IMR-90 (cell line): ENCODE measurements around the gene FAM124A. TPM values are rescaled to one million over a fixed set of nuclear protein-coding genes. Genes with fewer than 3 reads are reported as not detected.

ENCODE experiments used
- ATAC-seq: fragments of 200-7000 bp; cut with Tn5 transposase; 2 replicates; pipeline ENCODE4 v1.9.1; 2020; ENCODE audit warnings: low read depth, mild to moderate bottlenecking, moderate library complexity
- BruUV-seq: library from RNA; stranded (reverse); fragments of 400-500 nt; replicated peaks from 2 replicates; lab custom pipeline; 2021; lab: Mats Ljungman, UMichigan
- CTCF ChIA-PET: fragments of 300-600 bp; formaldehyde crosslinking; extraction: SDS; loops from one replicate; lab custom pipeline; 2021; ENCODE audit warnings: antibody characterized with exemption; lab: Yijun Ruan, JAX
- POLR2A ChIA-PET: fragments of 300-600 bp; sonication (Branson Sonifier 250); formaldehyde crosslinking; loops from one replicate; lab custom pipeline; 2022; ENCODE audit warnings: antibody characterized with exemption; ENCODE audit not compliant: unreplicated experiment; lab: Charles Lee
- DNase-seq: peaks from one replicate; pipeline ENCODE4 v3.0.0; 2013
- H2AFZ ChIP-seq: replicated peaks from 2 replicates; pipeline ENCODE3; 2013; ENCODE audit warnings: low read length, mild to moderate bottlenecking; ENCODE audit not compliant: poor library complexity
- H2AK5ac ChIP-seq: 2 replicates; pipeline ENCODE4 v1.6.1; 2013; ENCODE audit warnings: low read depth, low read length, inconsistent platforms
- H2AK9ac ChIP-seq: replicated peaks from 2 replicates; pipeline ENCODE3; 2013; ENCODE audit warnings: mild to moderate bottlenecking, low read depth, low read length, moderate library complexity; ENCODE audit not compliant: poor library complexity
- H2BK120ac ChIP-seq: 2 replicates; pipeline ENCODE4 v1.6.1; 2013; ENCODE audit warnings: low read depth, low read length, inconsistent platforms
- H2BK15ac ChIP-seq: 3 replicates; pipeline ENCODE4 v1.6.1; 2013; ENCODE audit warnings: low read depth, low read length, inconsistent platforms
- H2BK20ac ChIP-seq: 2 replicates; pipeline ENCODE4 v1.6.1; 2013; ENCODE audit warnings: low read depth, mild to moderate bottlenecking, inconsistent platforms, low read length, moderate library complexity
- H2BK5ac ChIP-seq: 2 replicates; pipeline ENCODE4 v1.6.1; 2013; ENCODE audit warnings: mild to moderate bottlenecking, low read depth, low read length, inconsistent platforms; ENCODE audit not compliant: poor library complexity, severe bottlenecking
- H3K14ac ChIP-seq: replicated peaks from 2 replicates; pipeline ENCODE4 v1.6.1; 2013; ENCODE audit warnings: low read depth, low read length, inconsistent platforms
- H3K18ac ChIP-seq: 2 replicates; pipeline ENCODE4 v1.6.1; 2013; ENCODE audit warnings: low read depth, low read length, control low read depth
- H3K23ac ChIP-seq: 2 replicates; pipeline ENCODE4 v1.6.1; 2013; ENCODE audit warnings: low read depth, low read length, inconsistent platforms
- H3K27ac ChIP-seq: 2 replicates; pipeline ENCODE4 v1.5.1; 2013; ENCODE audit warnings: mild to moderate bottlenecking, control low read depth, low read length; ENCODE audit not compliant: insufficient read depth
- H3K27me3 ChIP-seq: 2 replicates; pipeline ENCODE4 v1.6.1; 2013; ENCODE audit warnings: low read length; ENCODE audit not compliant: control insufficient read depth, insufficient read depth
- H3K36me3 ChIP-seq: 2 replicates; pipeline ENCODE4 v1.6.1; 2013; ENCODE audit warnings: low read length, mixed read lengths; ENCODE audit not compliant: control insufficient read depth, insufficient read depth
- H3K4ac ChIP-seq: 2 replicates; pipeline ENCODE4 v1.6.1; 2013; ENCODE audit warnings: low read depth, low read length, inconsistent platforms
- H3K4me1 ChIP-seq: 2 replicates; pipeline ENCODE4 v1.6.1; 2013; ENCODE audit warnings: low read length, mixed read lengths; ENCODE audit not compliant: control insufficient read depth, insufficient read depth
- H3K4me2 ChIP-seq: 2 replicates; pipeline ENCODE4 v1.6.1; 2013; ENCODE audit warnings: low read depth, mild to moderate bottlenecking, control low read depth, low read length, moderate library complexity
- H3K4me3 ChIP-seq: 2 replicates; pipeline ENCODE4 v1.5.1; 2013; ENCODE audit warnings: low read depth, mild to moderate bottlenecking, control low read depth, low read length, moderate library complexity; ENCODE audit not compliant: insufficient read depth
- H3K56ac ChIP-seq: 2 replicates; pipeline ENCODE4 v1.6.1; 2013; ENCODE audit warnings: low read length, inconsistent platforms; ENCODE audit not compliant: insufficient read depth; ENCODE audit errors: extremely low read depth
- H3K79me1 ChIP-seq, 2 experiments: 2 replicates each; pipeline ENCODE4 v1.6.1; 2013; ENCODE audit warnings: low read length in 2 of 2, inconsistent platforms in 1 of 2, low read depth in 1 of 2
- H3K9ac ChIP-seq: 2 replicates; pipeline ENCODE4 v1.6.1; 2013; ENCODE audit warnings: low read depth, low read length, control low read depth
- H3K9me1 ChIP-seq: 2 replicates; pipeline ENCODE4 v1.6.1; 2013; ENCODE audit warnings: low read length, inconsistent platforms; ENCODE audit not compliant: insufficient read depth
- H3K9me3 ChIP-seq: 2 replicates; pipeline ENCODE4 v1.6.1; 2013; ENCODE audit warnings: low read length; ENCODE audit not compliant: control insufficient read depth, insufficient read depth
- H4K20me1 ChIP-seq: 2 replicates; pipeline ENCODE4 v1.6.1; 2013; ENCODE audit warnings: low read length, inconsistent platforms; ENCODE audit not compliant: insufficient read depth
- H4K5ac ChIP-seq: 2 replicates; pipeline ENCODE4 v1.6.1; 2013; ENCODE audit warnings: mild to moderate bottlenecking, low read depth, low read length, control low read depth
- H4K8ac ChIP-seq, 2 experiments: 2 replicates each; pipeline ENCODE4 v1.6.1; 2013; ENCODE audit warnings: low read depth in 2 of 2, low read length in 2 of 2, control low read depth in 1 of 2, inconsistent platforms in 1 of 2
- H4K91ac ChIP-seq: 2 replicates; pipeline ENCODE4 v1.6.1; 2013; ENCODE audit warnings: low read depth, low read length, inconsistent platforms; ENCODE audit not compliant: insufficient read depth
- CTCF ChIP-seq: conservative IDR thresholded peaks from 2 replicates; pipeline ENCODE4 v1.5.1; 2012; ENCODE audit warnings: mild to moderate bottlenecking, low read depth, low read length, improper control_type of control experiment
- ELK1 ChIP-seq: fragments of 150-350 bp; IDR thresholded peaks from 2 replicates; pipeline ENCODE4 v1.6.1; 2016; ENCODE audit warnings: low read depth, mild to moderate bottlenecking, low read length, moderate library complexity, borderline replicate concordance
- MAFK ChIP-seq: IDR thresholded peaks from 2 replicates; pipeline ENCODE4 v1.6.1; 2012; ENCODE audit warnings: low read depth, low read length, improper control_type of control experiment
- MXI1 ChIP-seq: IDR thresholded peaks from 2 replicates; pipeline ENCODE4 v1.6.1; 2012; ENCODE audit warnings: low read depth, mild to moderate bottlenecking, low read length, moderate library complexity, borderline replicate concordance
- POLR2A ChIP-seq: IDR thresholded peaks from 2 replicates; pipeline ENCODE4 v1.6.1; 2012; ENCODE audit warnings: mild to moderate bottlenecking, low read depth, low read length
- RCOR1 ChIP-seq: IDR thresholded peaks from 2 replicates; pipeline ENCODE4 v1.6.1; 2012; ENCODE audit warnings: mild to moderate bottlenecking, low read length, improper control_type of control experiment; ENCODE audit not compliant: insufficient replicate concordance
- USF2 ChIP-seq: fragments of 150-350 bp; IDR thresholded peaks from 2 replicates; pipeline ENCODE4 v1.6.1; 2017; ENCODE audit warnings: mild to moderate bottlenecking, antibody characterized with exemption, low read length, low read depth
- WGBS, 2 experiments: methylation state at CpG; one replicate each; pipeline versions ENCODE4 v1.1.5 to v1.1.7; 2013; ENCODE audit warnings: missing lambda C conversion rate in 2 of 2; ENCODE audit not compliant: insufficient read length in 1 of 2; ENCODE audit errors: extremely low coverage in 2 of 2; 5-methylcytosine and 5-hydroxymethylcytosine counted together
- dilution Hi-C: fragments of 300-500 bp; cut with HindIII; formaldehyde crosslinking; loops from one replicate; pipeline ENCODE4 v1.14.3; 2018; ENCODE audit warnings: low sequenced_read_pairs; ENCODE audit not compliant: unreplicated experiment
- in situ Hi-C: fragments of 300-500 bp; cut with MboI; formaldehyde crosslinking; loops from 3 replicates; pipeline ENCODE4 v1.14.3; 2019; ENCODE audit warnings: low sequenced_read_pairs, inconsistent platforms, mixed read lengths
- intact Hi-C: fragments of 100-400 bp; cut with micrococcal nuclease; formaldehyde crosslinking; loops from 2 replicates; pipeline ENCODE4 v1.10.0; 2022
- polyA plus RNA-seq, 3 experiments: library from polyadenylated mRNA; depleted of rRNA; stranded (reverse); fragments of >200 nt; gene quantifications; 2 replicates each; pipeline ENCODE4 v1.2.3, GENCODE V29; 2012; ENCODE audit warnings: low replicate concordance in 1 of 3
- total RNA-seq: library from RNA; depleted of rRNA; stranded (reverse); fragments of >200 nt; gene quantifications from 2 replicates; pipeline ENCODE4 v1.2.3, GENCODE V29; 2012

FAM124A gene
- total and polyA plus RNA-seq, 2 of the 4 experiments (the other 2 are of a cell fraction), result 0.03 TPM; not detected in 1

- Histone ChIP-seq H3K23ac (no peak overlapping the region), H2AK5ac (no peak overlapping the region), H2AFZ (no peak overlapping the region), H3K14ac (no peak overlapping the region), H4K5ac (no peak overlapping the region), H2AK9ac (no peak overlapping the region), H4K91ac (no peak overlapping the region), H3K4me3 (no peak overlapping the region), H3K79me1 (no peaks in the 10 kb centered on the region), H3K9me1 (no peaks in the 10 kb centered on the region), H3K4me1 (no peaks in the 10 kb centered on the region), H4K20me1 (no peaks in the 10 kb centered on the region), H2BK120ac (no peak overlapping the region), H3K4ac (no peak overlapping the region), H3K36me3 (no peaks in the 10 kb centered on the region), H4K8ac (no peak overlapping the region), H2BK5ac (no peak overlapping the region), H2BK20ac (no peak overlapping the region), H3K27me3 (peaks cover 34% of the 10 kb centered on the region), H3K4me2 (no peak overlapping the region), H3K9me3 (no peaks in the 10 kb centered on the region), H3K56ac (no peak overlapping the region), H3K9ac (no peak overlapping the region), H2BK15ac (no peak overlapping the region), H3K18ac (no peak overlapping the region), H3K27ac (no peak overlapping the region)
- in situ Hi-C loops (no loop called here), dilution Hi-C loops (no loop called here), intact Hi-C loops (no loop called here)
- CTCF ChIA-PET, result interaction anchor here (1.6 kb wide), 1 partner anchor 15 kb away, joined by 6 read pairs; no protein-coding TSS in a partner anchor
- no TSS peak for BruUV-seq
- POLR2A ChIA-PET, result no interaction called here
- TF ChIP-seq USF2 (no peak), RCOR1 (no peak), ELK1 (no peak), POLR2A (no peak), CTCF (no peak), MAFK (no peak), MXI1 (no peak)
- no peak for DNase-seq
- ATAC-seq, result no peak; the same call in 1 of the 2 replicates
- no CpG with 5 or more reads among the region's 17 CpGs for WGBS, 2 experiments
Measured at GRCh38 chr13:51246418-51247277, 24.4 kb downstream of the FAM124A start.
